NCI-H2196 treated with DMSO at 0.1 percent for 48 hours (cell line): ENCODE results near the gene TENT5A.
A peak's percentile ranks its signal among the peaks of the same experiment; 100 is the strongest.
"Not testable (repeated sequence)": the region's sequence is repeated elsewhere in the genome, so short reads cannot be mapped to it uniquely, and the experiment has no call there.

ENCODE experiments used
- DNase-seq: peaks from one replicate; lab custom pipeline; 2025; ENCODE audit not compliant: unreplicated experiment; lab: John Stamatoyannopoulos, UW

TENT5A gene

GRCh38 chr6:81752084-81752920, at the start of gene TENT5A:
Gene TENT5A (minus strand): TSS chr6:81752681. CDS start chr6:81752141, 540 bp downstream.
- DNase-seq: peak; percentile 86

GRCh38 chr6:81801489-81801888, 49.0 kb upstream of the TENT5A start:
- DNase-seq: no peak

GRCh38 chr6:81800666-81801065, 48.2 kb upstream of the TENT5A start:
- DNase-seq: no peak

- no peak for DNase-seq
These were observed 46.8 kb upstream of the TENT5A start for GRCh38 chr6:81799323-81799722.

GRCh38 chr6:81797591-81797990, 45.1 kb upstream of the TENT5A start:
- no peak for DNase-seq

- no peak for DNase-seq
These were observed 43.4 kb upstream of the TENT5A start for GRCh38 chr6:81795890-81796289.

GRCh38 chr6:81793821-81794475, 41.5 kb upstream of the TENT5A start:
- DNase-seq: no peak

GRCh38 chr6:81792826-81793225, 40.3 kb upstream of the TENT5A start:
- DNase-seq: no peak

- no peak for DNase-seq
These were observed 39.3 kb upstream of the TENT5A start for GRCh38 chr6:81791756-81792155.

- DNase-seq: no peak
These were observed 37.6 kb upstream of the TENT5A start for GRCh38 chr6:81790034-81790433.

- DNase-seq: no peak
These were observed 36.8 kb upstream of the TENT5A start for GRCh38 chr6:81789291-81789690.

GRCh38 chr6:81788748-81789147, 36.3 kb upstream of the TENT5A start:
- no peak for DNase-seq

- no peak for DNase-seq
These were observed 35.0 kb upstream of the TENT5A start for GRCh38 chr6:81787313-81788068.

- no peak for DNase-seq
These were observed 33.7 kb upstream of the TENT5A start for GRCh38 chr6:81786150-81786549.

GRCh38 chr6:81785377-81785776, 32.9 kb upstream of the TENT5A start:
- no peak for DNase-seq

GRCh38 chr6:81783893-81784292, 31.4 kb upstream of the TENT5A start:
- DNase-seq: no peak

GRCh38 chr6:81781624-81782023, 29.1 kb upstream of the TENT5A start:
- no peak for DNase-seq

GRCh38 chr6:81777586-81778268, 25.2 kb upstream of the TENT5A start:
- no peak for DNase-seq

- not testable (repeated sequence) for DNase-seq
These were observed 23.7 kb upstream of the TENT5A start for GRCh38 chr6:81776219-81776618.

GRCh38 chr6:81774542-81774941, 22.1 kb upstream of the TENT5A start:
- no peak for DNase-seq

- no peak for DNase-seq
These were observed 21.4 kb upstream of the TENT5A start for GRCh38 chr6:81773887-81774286.
